GM18951 (cell line): Measurements from ENCODE around the gene HMMR.

ENCODE experiments used
- POLR2A ChIP-seq: IDR thresholded peaks from 4 replicates; pipeline ENCODE4 v1.6.1; 2011; ENCODE audit warnings: mild to moderate bottlenecking; ENCODE audit not compliant: insufficient read length, insufficient read depth; ENCODE audit errors: extremely low read depth
- in situ Hi-C: fragments of 300-500 bp; cut with MboI; formaldehyde crosslinking; loops from one replicate; pipeline ENCODE4 v1.12.0; 2022; ENCODE audit warnings: low sequenced_read_pairs, mixed read lengths, inconsistent platforms; ENCODE audit not compliant: unreplicated experiment

HMMR gene

GRCh38 chr5:163540696-163541095 lies 80.3 kb downstream of the HMMR start:
- no peak for TF ChIP-seq POLR2A

More at GRCh38 chr5:163540696-163541095, 80.3 kb downstream of the HMMR start:
- in situ Hi-C loops: no loop called here
